Adipose tissue (tissue), 3 donors: ENCODE data around the gene DCUN1D4. TPM values are rescaled to one million over a fixed set of nuclear protein-coding genes. Genes with fewer than 3 reads are reported as not detected.
"Not testable (repeated sequence)": the region's sequence is repeated elsewhere in the genome, so short reads cannot be mapped to it uniquely, and the experiment has no call there.

Experiments used
- H3K27ac ChIP-seq: one replicate; pipeline ENCODE4 v1.5.1; 2013; ENCODE audit warnings: low read depth, low read length
- WGBS, 3 donors: extraction: QIAGEN DNeasy Blood & Tissue Kit; methylation state at CpG; one replicate each; pipeline ENCODE4 v1.1.7; 2013; 5-methylcytosine and 5-hydroxymethylcytosine counted together
- polyA plus RNA-seq, 3 donors: library from polyadenylated mRNA; stranded (reverse); fragments of 200-250 nt; gene quantifications; one replicate each; pipeline ENCODE4 v1.2.3, GENCODE V29; 2013
- donor health status: healthy with polysubstance abuse.
- donor health status: Bipolar disorder and iron deficiency.
- donor health status: healthy.

DCUN1D4 gene
- polyA plus RNA-seq, 3 donors: 6.7 to 23.1 (median 15.5) TPM

DNA sequence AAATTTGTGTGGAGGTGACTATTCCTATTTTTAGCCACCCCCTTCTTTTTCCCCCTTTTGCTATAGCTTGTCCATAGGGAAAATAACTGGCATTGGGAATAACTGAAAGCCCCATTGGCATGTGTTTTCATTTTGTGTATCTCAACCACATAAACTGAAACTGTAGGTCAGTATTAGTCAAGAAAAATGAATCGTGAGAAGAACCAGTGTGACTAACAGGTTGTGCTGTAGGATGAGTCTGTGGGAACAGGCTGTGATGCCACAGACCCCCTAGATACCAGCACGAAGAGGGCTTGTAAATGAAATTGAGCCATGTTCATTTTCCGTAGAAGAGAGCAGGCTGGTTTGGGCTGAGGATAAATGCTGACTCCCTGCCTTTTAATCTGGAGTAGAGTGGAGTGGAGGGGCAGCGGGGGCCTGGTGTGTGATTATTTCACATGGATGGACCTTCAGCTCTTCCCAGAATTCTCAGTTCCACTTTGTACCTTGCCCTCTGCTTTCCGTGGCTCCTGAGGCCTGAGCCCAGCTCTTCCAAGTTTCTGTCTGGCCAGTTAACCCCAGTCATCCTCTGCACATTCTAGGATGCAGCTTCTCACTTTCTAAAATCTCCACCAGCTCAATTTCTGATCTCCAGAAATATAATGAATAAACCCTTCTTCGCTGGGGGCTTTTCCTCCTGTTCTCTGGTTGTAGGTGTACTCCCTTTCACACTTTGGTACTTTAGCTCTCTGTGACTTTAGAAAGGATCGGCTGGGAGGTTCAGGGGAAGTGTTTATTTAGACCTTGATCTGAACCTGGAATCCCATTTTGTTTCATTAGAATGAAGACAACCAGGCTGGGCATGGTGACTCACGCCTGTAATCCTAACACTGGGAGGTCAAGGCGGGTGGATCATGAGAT, 37.3 kb downstream of the DCUN1D4 start:
- WGBS, 3 donors: 88 to 96% (median 95%) methylated on average over 9 of the region's 9 CpGs
- H3K27ac ChIP-seq: no peak overlapping the region

DNA sequence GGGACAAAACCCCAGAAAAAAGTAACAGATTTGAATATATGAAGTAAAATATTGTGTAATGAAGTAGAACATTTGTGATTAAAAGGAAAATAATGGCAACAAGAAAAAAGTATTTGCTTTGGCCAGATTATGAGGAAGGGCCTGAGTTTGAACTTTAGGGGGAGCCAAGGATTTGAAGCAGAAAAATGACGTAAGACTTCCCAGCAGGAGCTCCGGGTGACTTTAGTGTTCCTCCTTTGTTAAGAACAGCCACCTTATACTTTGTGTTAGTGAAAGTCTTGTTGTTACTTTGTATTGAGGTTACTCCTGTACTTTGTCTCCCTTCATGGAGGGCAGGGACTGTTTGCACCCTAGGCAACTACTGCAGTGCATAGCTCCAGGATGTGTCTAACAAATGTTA, 41.1 kb downstream of the DCUN1D4 start:
- 50 to 70% (median 52%) methylated on average over 2 of the region's 2 CpGs for WGBS, 3 donors
- no peak overlapping the region for H3K27ac ChIP-seq

DNA sequence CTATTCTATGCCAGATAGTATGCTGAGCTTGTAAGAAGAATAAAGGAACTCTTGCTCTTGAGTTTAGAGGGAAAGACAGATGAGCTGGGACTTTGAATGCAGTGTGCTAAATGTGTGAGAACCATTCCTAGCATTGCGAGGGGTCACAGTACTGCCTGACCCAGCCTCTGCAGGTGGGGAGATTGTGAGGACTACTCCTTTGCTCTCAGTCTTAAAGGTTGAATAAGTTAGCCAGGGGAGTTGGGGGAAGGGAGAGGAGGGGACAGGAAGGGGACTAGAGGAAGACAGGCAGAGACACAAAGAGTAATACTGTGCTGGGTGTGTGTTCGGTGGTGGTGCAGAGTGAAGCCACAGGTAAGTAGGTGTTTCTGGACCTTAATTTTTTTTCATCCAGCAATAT, 41.7 kb downstream of the DCUN1D4 start:
- H3K27ac ChIP-seq: no peak overlapping the region
- WGBS, 3 donors: 90 to 96% (median 91%) methylated on average over 2 of the region's 2 CpGs

DNA sequence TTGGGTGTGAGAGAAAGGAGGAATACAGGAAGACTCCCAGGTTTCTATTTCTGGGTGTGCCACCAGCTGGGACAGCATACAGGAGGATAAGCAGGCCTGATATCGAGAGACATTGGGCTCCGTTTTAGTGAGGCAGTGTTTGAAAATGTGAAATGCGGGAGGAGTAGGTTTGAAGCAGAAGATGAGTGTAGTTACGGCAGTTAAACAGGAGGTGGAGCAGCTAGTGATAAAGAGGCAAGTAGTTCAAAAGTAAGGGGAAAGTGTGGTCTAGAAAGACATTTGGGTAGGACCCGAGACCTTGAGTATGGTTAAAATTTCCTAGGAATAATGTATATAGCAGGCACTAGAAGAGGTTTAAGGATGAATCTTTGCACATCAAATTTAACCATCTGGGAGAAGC, 42.4 kb downstream of the DCUN1D4 start:
- WGBS, 3 donors: 62 to 85% (median 79%) methylated on average over 5 of the region's 5 CpGs
- H3K27ac ChIP-seq: no peak overlapping the region

DNA sequence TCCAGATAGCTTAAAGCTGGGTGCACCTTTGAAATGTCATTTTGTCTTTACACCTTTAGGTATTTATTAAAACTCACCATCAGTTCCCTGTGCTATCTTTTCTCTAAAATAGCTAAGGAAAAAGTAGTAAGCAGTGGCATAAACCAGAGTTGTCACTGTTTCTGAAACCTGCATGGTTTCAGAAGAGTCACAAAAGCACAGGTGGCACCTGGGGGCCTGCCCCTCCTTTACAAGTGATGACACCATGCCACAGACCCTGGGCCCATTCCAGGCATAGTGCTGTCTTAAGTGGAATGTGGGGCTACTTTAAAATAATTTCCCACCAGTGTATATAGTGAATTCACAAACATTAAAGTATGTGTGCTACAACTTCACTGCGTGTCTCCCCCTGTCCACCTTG, 47.8 kb downstream of the DCUN1D4 start:
- no peak overlapping the region for H3K27ac ChIP-seq
- WGBS, 3 donors: 100% methylated on average over 1 of the region's 1 CpG

DNA sequence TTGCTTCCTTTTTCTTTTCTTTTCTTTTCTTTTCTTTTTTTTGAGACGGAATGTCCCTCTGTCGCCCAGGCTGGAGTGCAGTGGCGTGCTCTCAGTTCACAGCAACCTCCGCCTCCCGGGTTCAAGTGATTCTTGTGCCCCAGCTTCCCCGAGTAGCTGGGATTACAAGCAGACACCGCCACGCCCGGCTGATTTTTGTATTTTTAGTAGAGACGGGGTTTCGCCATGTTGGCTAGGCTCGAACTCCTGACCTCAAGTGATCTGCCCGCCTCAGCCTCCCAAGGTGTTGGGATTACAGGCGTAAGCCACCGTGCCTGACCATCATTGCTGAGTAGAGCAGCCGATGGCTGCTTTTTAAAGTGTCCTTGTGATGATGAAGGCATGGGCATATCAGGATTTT, 50.4 kb downstream of the DCUN1D4 start:
- WGBS, 3 donors: 95 to 96% (median 96%) methylated on average over 16 of the region's 16 CpGs
- not testable (repeated sequence) for H3K27ac ChIP-seq

DNA sequence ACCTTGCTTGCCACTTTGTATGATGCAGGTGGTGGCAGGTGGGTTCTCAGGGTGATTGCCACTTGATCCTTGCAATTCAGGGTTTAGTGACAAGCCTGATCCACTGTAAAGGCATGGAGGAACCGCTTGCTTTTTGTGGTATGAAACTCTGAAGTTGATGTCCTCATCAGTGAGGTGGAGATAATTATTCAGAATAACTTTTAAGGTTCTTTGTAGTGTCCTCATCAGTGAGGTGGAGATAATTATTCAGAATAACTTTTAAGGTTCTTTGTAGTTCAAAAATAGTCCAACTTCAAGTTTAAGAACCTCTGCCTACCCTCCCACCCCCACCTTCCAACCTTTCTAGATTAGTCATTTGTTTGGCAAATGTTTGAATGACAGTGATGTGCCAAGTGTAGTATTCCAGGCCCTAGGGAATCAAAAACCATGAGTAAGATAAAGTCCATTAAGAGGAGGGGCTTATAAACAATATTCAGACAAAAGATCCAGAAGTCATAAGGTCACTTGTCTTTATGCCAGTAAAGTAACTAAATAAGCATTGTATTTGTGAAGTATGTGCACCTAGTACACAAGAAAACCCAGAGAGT, 51.2 kb downstream of the DCUN1D4 start:
- H3K27ac ChIP-seq: no peak overlapping the region
- 96 to 100% (median 96%) methylated on average over 1 of the region's 1 CpG for WGBS, 3 donors

DNA sequence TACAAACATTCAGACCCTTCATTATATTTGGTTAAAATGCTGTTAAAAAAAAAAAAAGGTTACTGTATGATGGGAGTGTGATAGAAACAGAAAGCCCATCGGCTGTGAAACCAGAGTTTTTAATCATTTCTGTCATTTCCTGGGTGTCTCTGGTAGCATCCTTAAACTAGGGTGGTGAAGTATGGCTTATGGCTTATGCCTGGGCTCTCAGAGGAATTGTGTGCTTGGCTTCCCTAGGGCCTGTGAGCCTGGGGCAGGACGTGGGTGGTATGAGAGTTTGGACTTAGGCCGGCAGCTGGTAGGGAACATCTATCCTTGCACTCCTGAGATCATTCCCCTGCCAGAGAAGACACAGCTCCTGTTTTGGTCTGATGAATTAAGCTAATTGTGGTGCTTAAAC, 52.2 kb downstream of the DCUN1D4 start:
- H3K27ac ChIP-seq: no peak overlapping the region

DNA sequence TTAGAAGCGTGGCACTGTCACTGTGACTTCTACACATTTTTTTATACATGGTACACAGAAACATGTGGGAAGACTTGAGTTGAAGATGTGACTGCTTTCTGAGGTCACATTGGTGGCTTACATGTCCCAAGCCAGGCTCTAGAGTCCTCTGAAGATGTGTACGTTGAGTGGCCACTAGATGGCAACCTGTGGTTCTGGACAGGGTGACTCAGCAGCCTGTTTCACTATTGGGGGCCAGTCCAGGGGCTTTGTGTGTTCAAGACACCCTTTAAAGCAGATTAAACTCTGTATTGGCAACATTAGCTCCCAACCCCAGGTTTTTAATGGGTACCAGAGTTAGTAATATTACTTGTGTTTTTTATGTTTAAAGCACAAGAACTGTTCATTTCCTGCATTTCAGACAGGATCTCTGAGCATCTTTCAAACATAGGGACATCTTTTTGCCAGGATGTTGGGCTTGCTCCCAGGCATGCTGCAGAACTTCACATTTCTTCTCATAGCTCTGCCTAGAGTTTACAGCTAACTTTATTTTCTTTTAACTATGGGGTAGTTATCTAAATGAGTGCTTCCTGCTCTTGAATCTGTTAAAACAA, 53.0 kb downstream of the DCUN1D4 start:
- WGBS, 3 donors: 24 to 33% (median 27%) methylated on average over 2 of the region's 2 CpGs
- no peak overlapping the region for H3K27ac ChIP-seq

More for the DNA sequence above, 52.2 kb downstream of the DCUN1D4 start:
- WGBS, 3 donors: 82 to 84% (median 83%) methylated on average over 3 of the region's 3 CpGs

DNA sequence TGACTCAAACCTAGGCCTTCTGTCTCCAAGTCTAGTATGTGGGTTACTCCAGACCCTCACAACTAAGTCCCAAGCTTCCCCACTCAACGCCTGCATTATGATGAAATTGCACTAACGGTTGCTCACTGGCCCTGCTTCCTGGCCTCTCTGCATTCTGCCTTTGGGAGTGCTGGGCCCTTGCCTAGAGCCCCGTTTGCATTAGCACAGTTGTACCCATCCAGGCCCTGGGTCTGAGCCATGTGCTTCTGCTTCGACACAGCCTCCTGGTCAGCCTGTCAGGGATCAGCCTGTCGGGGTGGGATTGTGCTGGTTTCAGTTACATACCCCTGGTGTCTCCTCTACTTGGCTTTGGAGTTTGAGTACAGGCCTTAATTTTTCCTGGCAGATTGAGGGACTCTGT, 58.4 kb downstream of the DCUN1D4 start:
- 57 to 83% (median 64%) methylated on average over 5 of the region's 5 CpGs for WGBS, 3 donors
- H3K27ac ChIP-seq: no peak overlapping the region

DNA sequence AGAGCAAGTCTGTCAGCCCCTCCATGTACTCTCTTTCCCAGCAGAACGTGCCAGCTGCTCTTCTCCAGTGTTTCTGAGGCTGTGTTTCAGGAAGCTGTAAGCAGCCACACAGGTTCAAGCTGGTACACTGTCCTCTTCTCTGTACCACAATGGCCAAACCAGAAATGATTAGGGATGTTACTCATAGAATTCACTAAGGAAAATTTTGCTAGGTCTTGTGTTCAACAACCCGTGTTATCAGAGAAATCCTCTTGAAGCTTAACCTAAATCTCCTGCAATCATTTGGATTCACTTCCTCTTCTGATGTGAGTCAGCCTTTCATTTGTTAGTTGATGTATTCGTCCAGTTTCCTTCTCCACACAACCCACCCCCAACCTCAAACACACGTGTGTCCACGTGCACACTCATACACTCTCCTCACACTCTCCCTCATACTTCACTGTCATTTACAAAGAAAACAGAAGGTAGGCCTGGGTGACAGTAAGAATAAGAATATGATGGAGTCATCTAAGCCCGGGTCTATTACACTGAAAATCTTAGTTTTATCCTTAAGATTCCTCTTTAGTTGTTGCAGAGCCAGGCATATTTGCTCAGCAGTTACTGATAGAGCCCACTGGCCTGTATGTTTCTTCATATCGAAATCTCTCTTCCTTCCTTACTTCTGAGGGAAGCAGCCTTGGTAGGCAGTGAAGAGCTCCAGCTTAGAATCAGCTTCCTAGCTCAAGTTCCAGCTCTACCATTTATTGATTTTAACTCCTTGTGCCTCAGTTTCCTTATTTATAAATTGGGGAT, 63.4 kb downstream of the DCUN1D4 start:
- no peak overlapping the region for H3K27ac ChIP-seq
- 49 to 71% (median 52%) methylated on average over 7 of the region's 7 CpGs for WGBS, 3 donors

DNA sequence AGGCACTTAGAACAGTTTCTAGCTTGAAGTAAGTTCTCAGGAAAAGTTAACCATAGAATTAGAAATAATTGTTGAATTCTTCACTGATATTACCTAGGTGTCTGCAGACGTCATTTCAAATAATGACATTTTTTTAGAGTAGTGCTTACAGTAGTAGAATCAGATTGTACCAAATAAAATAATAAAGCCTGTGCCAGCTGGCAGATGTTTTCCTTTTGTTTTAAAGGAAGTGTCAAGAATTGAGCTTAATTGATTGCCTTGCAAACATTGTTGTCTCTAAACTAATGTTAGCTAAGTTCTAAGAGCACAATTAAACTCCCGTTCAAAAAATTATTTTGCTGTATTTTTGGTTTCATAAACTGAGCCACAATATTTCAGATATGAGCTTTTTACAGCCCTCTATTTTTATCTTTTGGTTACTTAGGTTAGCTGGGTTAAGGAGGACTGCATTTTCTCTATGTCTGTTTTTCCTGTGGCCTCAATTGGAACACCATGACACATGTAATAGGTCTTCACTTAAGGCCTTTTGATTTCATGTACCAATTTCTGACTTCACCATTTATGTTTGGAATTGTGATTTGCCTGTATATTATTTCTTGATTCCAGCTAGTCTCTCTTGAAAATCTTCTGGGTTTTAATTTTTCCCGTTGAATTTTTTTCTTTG, 64.2 kb downstream of the DCUN1D4 start:
- no peak overlapping the region for H3K27ac ChIP-seq
- WGBS, 3 donors: 44 to 57% (median 54%) methylated on average over 3 of the region's 3 CpGs

DNA sequence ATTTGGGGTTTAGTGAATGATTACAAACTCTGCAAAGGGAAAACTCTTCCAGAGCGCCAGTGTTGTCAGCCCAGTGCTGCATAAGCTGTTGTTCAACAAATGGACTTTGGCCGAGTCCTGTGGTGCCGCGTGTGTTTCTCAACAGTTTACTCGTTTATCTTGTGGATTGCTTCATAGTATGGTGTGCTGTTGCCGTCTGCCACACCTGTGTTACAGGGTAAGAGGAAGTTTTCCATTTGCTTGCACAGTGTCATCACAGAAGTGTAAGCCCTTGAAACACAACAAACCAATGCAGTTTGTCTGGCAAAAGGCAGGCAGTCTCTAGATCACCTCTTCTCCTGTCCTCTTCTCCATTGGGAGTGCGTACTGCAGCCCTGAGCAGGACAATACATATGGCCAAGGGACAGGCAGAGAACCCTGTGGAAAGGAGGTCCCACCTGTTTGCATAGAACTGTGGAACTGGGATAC, 66.3 kb downstream of the DCUN1D4 start:
- WGBS, 3 donors: 43 to 79% (median 71%) methylated on average over 7 of the region's 7 CpGs

DNA sequence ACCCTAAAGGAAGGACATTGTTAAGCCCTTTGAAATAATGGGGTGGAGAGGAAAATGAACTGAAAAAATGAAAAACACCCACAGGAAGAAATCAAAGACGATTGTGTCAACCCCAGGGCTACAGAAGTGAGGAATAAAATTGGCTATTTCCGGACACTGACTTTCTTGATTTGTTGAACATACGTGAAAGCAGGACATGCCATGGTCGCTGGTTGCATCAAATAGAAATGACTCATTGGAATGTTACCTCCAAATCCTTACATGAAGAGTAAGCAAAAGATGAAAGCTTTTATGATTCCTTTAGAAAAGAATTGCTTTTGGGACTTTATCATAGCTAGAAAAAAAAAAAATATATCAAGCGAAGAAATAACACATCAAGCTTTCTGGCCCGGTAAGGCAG, 75.3 kb downstream of the DCUN1D4 start:
- no peak overlapping the region for H3K27ac ChIP-seq
- WGBS, 3 donors: 87 to 94% (median 91%) methylated on average over 6 of the region's 6 CpGs

More for the DNA sequence above, 66.3 kb downstream of the DCUN1D4 start:
- no peak overlapping the region for H3K27ac ChIP-seq

DNA sequence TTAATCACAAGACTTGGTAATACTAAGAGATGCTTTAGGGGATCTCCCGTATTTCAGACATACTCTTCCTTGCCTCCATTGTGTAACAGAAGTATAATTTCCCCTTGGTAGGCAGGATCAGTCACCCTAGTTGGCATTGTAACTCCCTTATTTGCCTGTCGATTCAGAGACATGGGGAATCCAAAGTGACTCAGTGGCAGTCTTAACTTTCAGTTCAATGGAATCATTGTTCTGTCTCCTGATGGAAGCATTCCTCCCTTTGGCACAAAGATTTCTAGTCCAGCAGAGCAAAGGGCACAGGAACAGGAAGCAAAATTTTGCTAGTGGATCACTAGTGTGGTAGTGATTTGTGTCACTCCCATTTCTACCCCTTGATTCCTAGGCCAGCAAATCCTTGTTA, 80.4 kb downstream of the DCUN1D4 start:
- WGBS, 3 donors: 86 to 90% (median 86%) methylated on average over 2 of the region's 2 CpGs

DNA sequence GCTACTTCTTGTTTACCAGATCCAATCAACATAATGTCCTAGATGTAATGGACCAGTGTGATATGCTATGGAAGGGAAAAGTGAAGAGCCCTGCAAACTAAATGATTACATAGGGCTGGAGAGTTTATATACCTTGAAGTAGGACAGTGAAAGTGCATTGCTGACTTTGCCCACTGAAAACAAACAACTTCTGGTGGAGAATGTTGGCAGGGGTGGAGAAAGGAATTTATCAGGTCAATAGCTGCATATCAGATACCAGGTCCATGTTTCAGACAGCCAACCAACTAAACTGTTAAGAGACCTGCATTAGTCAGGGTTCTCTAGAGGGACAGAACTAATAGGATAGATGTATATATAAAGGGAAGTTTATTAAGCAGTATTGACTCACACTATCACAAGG, 82.4 kb downstream of the DCUN1D4 start:
- H3K27ac ChIP-seq: no peak overlapping the region

More for the DNA sequence above, 80.4 kb downstream of the DCUN1D4 start:
- no peak overlapping the region for H3K27ac ChIP-seq

DNA sequence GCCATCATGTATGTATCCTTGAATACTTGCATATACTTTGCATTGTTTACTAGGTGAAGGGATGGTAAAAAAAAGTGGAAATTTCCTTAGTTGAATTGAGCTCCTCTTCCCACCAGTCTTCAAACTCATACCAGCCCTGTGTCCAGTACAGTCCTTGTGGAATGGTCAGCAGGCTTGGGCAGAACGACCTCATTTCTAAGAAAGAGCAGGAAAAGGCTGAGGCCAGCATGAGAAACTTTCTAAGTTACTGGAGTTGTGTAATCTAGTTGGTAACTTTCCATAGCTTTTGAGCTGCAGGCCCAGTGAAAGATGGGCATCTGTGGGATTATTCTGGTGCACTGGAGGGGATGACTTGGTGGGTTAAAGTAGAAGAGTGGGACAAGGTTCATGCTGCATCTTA, 87.6 kb downstream of the DCUN1D4 start:
- 68 to 80% (median 74%) methylated on average over 1 of the region's 1 CpG for WGBS, 3 donors
- H3K27ac ChIP-seq: no peak overlapping the region

DNA sequence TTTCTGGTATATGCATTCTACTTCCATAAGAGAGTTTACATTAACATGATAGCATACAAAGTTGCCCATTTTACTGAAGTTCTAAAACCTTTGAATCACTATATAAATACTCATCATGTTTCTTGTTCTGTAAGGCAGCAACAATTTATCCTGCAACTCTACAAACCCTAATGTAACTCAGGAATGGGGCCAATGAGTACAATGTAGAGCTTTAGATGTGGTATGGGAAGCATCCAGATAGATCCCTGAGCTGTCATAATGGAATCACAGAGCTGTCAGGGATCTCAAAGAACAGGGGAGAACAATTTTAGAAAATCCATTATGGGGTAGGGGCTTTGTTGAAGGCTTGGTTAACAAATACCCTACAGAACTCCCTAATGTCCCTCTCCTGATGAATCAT, 88.5 kb downstream of the DCUN1D4 start:
- no peak overlapping the region for H3K27ac ChIP-seq
